Middle frontal gyrus (tissue), 1 donor: ENCODE data around the gene RFX8.

Experiments used
- DNase-seq: peaks from one replicate; pipeline ENCODE4 v3.0.0-alpha.2; 2015; ENCODE audit warnings: low spot score; ENCODE audit errors: extremely low spot score

RFX8 gene

DNA sequence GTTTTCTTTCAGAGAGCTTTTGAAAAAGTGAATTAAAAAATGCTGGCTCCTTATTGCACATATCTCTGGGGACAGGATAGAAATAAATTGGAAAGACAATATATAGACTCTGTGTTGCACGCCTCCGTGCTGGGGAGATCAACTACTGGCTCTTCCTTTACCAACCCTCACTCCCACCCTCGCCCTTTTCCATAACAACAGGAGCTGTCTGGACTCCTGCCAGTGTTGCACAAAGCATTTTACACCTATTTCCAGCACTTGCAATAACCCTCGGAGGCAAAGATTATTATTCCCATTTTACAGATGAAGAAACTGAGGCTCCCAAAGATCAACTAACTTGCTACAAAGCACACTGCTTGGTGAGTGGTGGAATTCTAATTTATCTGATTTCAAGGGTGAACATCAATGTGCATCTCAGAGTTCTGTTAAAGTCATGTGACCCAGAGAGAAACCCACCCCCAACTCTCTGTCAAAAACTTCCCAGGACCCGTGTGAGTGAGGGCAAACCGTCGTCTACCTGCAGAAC is 91.8 kb downstream of the RFX8 start:
- DNase-seq = no peak

GRCh38 chr2:101382442-101382841 is 92.5 kb downstream of the RFX8 start:
- DNase-seq = no peak

GRCh38 chr2:101380376-101380775 is 94.5 kb downstream of the RFX8 start:
- no peak for DNase-seq

GRCh38 chr2:101379091-101379490 is 95.8 kb downstream of the RFX8 start:
- no peak for DNase-seq

DNA sequence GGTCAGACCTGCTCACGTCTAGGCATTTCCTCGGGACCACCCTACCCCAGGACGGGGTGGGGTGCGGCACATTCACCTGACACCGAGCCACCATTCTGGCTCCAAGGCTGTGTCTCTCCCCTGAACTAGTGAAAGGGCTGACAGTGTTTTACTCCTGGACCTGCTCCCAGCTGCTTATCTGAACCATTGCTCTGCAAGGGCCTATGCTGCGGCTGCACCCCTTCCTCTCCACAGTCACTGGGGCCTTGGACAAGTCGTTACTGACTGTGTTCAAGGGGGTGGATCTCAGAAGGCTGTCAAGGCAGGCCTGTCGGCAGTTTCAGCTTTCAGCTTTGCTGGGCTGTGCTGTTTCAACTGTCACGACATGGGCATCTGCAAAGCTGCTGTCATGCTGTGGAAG is 99.3 kb downstream of the RFX8 start:
- no peak for DNase-seq

DNA sequence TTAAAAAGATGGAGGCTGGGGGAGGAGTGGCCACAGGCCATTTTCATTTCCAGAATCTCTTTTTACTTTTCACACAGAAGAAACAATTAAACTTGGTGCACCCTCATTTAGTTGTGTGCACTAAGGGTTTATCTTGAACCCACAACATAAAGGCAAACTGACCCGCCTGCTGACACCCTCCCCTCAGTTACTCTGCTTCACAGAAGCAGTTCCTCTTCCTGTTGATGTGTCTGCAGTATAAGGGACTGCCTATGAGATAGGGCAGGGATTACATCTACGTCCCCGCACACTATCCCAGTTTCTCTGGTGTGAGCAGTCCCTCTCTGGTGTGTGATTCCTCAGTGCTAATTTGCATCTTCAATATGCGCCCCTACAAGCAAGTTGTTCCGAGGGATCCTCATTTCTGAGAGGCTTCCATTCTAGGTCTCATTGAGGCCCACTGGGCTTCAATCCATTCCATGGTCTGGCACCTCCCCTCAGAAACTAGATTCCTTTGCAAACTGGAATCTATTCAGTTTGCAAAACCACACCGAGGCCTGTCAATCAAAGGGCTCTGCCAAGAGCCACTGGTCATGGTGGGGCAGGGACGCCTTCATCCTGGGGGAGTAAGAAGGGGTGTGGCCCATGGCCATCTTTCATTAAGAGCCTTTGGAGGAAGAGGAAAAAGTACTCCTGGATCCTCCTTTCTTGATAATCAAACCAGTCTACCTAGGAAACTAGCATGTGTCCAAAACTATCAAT is 99.9 kb downstream of the RFX8 start:
- no peak for DNase-seq

GRCh38 chr2:101372792-101373191 is 102.1 kb downstream of the RFX8 start:
- no peak for DNase-seq

GRCh38 chr2:101371636-101372035 is 103.3 kb downstream of the RFX8 start:
- DNase-seq = no peak

GRCh38 chr2:101369100-101369499 is 105.8 kb downstream of the RFX8 start:
- no peak for DNase-seq

- DNase-seq = no peak
Observed at GRCh38 chr2:101368376-101368775, 106.5 kb downstream of the RFX8 start.

- no peak for DNase-seq
Observed at GRCh38 chr2:101367508-101367907, 107.4 kb downstream of the RFX8 start.

- DNase-seq = peak; percentile 46
Observed at GRCh38 chr2:101364878-101365277, 110.0 kb downstream of the RFX8 start.

GRCh38 chr2:101362777-101363176 is 112.1 kb downstream of the RFX8 start:
- DNase-seq = no peak

DNA sequence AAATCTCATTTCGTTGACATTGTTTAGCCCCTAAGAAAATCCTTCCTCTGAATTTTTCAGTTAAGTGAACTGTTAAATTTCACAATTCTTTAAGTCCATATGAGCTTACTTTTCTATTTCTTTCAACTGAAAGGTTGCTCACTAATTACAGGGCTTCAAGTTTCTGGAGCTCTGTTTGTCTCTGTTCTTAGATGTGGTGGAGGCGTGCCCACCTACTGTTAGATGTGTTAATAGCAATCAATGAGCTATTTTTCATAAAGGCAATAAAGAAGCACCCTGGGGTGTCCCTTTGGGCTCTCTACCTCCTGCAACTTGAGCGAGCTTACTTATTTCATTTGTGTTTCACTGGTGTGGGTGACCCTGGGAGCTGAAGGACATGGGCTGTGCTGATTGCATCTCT is 112.6 kb downstream of the RFX8 start:
- DNase-seq = no peak

- DNase-seq = no peak
Observed at GRCh38 chr2:101361522-101361921, 113.4 kb downstream of the RFX8 start.

- no peak for DNase-seq
Observed at GRCh38 chr2:101361121-101361520, 113.8 kb downstream of the RFX8 start.

DNA sequence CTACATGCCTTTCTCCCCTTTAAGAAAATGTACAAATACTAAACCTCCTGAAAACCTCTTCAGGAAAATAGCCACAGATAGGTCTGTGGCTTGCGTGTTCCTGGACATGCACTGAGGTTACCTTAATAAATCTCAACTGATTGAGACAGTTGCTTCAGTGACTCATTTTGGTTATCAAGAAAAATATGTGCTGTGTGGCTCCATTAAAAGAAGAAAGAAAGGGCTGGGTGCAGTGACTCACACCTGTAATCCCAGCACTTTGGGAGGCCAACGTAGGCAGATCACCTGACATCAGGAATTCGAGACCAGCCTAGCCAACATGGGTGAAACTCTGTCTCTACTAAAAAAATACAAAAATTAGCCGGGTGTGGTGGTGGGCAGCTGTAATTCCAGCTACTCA is 114.7 kb downstream of the RFX8 start:
- no peak for DNase-seq

DNA sequence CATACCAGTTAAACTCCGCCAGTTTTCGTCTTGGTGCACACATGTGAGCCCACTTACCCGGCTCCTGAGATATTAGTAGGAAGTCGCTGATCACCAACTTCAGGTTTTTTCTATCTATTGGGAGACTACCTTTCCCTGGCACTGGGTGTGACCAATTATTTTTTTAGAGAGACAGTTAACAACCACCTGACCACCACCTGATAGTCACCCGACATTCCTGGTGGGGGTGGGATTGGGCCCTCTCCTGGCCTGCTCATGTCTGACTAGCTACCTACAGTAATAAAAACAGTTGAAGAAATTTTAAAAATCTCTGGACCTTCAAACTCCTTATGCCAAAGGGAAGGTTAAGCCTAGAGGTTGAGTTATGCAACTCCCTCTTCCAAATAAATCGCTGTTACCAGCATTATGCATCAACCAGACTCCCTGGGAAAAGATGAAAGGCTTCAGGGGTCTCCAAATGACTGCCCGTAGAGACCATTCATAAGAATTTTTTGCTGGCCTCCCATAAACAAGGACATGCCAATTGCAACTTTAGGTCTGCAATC is 115.4 kb downstream of the RFX8 start:
- DNase-seq = no peak

GRCh38 chr2:101357376-101357775 is 117.5 kb downstream of the RFX8 start:
- DNase-seq = no peak

GRCh38 chr2:101356521-101356920 is 118.4 kb downstream of the RFX8 start:
- DNase-seq = no peak

DNA sequence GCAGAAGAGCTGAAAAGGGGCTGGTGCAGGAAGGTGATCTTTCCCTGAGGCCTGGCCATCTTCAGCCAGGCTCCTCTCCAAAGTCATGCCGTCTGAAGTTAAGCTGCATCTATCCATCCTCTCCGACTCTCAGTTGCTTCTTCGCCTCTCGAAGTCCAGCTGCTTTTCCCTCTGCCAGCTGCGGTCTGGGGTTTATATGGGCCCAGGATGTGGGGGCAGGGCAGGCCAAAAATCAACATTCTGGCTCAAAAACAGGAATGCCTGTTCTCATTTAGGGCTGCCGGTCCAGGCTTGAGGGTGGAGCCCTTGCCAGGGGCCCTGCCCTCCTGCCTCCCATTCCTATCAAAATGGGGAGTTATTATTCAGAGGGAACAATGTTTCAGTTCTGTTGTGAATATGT is 118.9 kb downstream of the RFX8 start:
- no peak for DNase-seq

DNA sequence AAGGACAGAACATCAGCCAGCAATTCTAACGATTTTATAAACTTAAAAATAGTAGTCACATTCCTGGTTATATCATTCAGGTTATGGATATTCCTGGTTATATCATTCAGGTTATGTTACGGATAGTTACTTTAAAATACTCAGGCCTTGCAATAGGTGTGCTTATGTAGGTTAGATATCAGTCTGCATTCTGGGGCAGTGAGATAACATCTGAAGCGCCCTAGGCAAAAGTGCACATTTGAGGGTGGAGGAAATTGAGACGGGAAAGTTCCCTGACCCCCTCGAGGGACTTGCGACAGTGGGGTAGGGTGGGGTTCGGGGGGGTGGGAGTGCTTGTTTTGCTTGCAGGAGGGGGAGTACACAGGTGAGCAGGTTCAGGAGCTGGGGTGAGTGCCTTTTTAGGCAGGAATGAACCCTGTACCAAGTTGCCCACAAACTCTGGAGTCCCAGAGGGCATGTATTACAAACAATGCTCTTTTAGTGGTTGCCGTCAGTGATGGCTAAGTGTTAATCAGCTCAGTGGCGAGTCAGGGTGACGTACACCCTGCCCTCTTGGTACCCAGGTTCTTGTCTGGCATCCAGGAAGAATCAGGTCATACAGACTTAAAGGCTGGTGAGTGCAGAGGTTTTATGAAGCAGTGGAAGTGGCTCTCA is 119.4 kb downstream of the RFX8 start:
- DNase-seq = no peak
